Pancreas (tissue), 10 donors: Measurements from ENCODE around the gene ZNF385B. TPM values are rescaled to one million over a fixed set of nuclear protein-coding genes. Genes with fewer than 3 reads are reported as not detected.

ENCODE experiments used
- ATAC-seq, 4 donors: fragments of 200-7000 bp; cut with Tn5 transposase; one replicate each; pipeline versions ENCODE4 v1.8.0 to v1.9.1; 2020; ENCODE audit warnings: mild to moderate bottlenecking in 4 of 4, moderate library complexity in 4 of 4
- DNase-seq, 6 donors: peaks; one replicate each; pipeline ENCODE4 v3.0.0-alpha.2; 2020
- FAIRE-seq: peaks from 2 replicates; lab custom pipeline; 2012; peaks lifted over from hg19 to GRCh38; lab: Jason Lieb, UNC
- H3K27ac ChIP-seq, 4 donors: fragments of 200-600 bp; sonication (generic); 1 replicate in 3 of 4; 2 replicates in 1 of 4; pipeline versions ENCODE4 v1.5.0 to v1.8.0; 2020
- H3K27me3 ChIP-seq, 4 donors: fragments of 200-600 bp; one replicate each; pipeline ENCODE4 v1.8.0; 2021
- H3K36me3 ChIP-seq, 3 donors: fragments of 200-600 bp; sonication (generic) in 1 of 3; one replicate each; pipeline versions ENCODE4 v1.5.0 to v1.8.0; 2020 to 2021
- H3K4me1 ChIP-seq, 3 donors: fragments of 200-600 bp; one replicate each; pipeline ENCODE4 v1.8.0; 2021
- H3K4me3 ChIP-seq, 4 donors: fragments of 200-600 bp; sonication (generic) in 2 of 4; one replicate each; pipeline versions ENCODE4 v1.5.0 to v1.8.0; 2020 to 2021
- H3K9me3 ChIP-seq, 4 donors: fragments of 200-600 bp; one replicate each; pipeline ENCODE4 v1.8.0; 2021
- CTCF ChIP-seq, 4 donors: fragments of 200-600 bp; sonication (generic) in 3 of 4; IDR thresholded peaks; one replicate each; pipeline versions ENCODE4 v1.5.0 to v1.8.0; 2021; ENCODE audit warnings: antibody characterized with exemption in 4 of 4
- WGBS, 2 donors: extraction: QIAGEN DNeasy Blood & Tissue Kit; methylation state at CpG; one replicate each; pipeline ENCODE4 v1.1.7; 2013; 5-methylcytosine and 5-hydroxymethylcytosine counted together
- intact Hi-C, 3 donors: fragments of 100-400 bp; cut with DNase I; formaldehyde crosslinking; loops; one replicate each; pipeline versions ENCODE4 v1.11.1 to v1.14.2; 2022
- polyA plus RNA-seq, 2 donors: library from polyadenylated mRNA; stranded (reverse); fragments of 200-250 nt; gene quantifications; one replicate each; pipeline ENCODE4 v1.2.3, GENCODE V29; 2013
- total RNA-seq, 6 donors: library from RNA; stranded (reverse); fragmentation: NEBNext Ultra II Directional in 4 of 6; extraction: Animal tissue kit (Norgen Biotek cat#: 25700) in 4 of 6; gene quantifications; one replicate each; pipeline versions ENCODE4 v1.2.1 to v1.2.4, GENCODE V29; 2021 to 2023
- donor health status: healthy with polysubstance abuse.
- donor health status: DM: no; HTN: no; CAD: no; lungs with moderate emphysema.
- donor health status: DM: no; HTN: no; CAD: no.
- donor health status: control.
- donor health status: control.
- donor health status: Bipolar disorder and iron deficiency.
- donor health status: DM: yes; HTN: yes; CAD: no.
- donor health status: DM: no; HTN: no; CAD: no.
- donor health status: DM: no; HTN: no; CAD: no.
- donor health status: DM: yes; HTN: yes; CAD: no.

The ZNF385B gene
- total and polyA plus RNA-seq, 8 donors, result 0.19 to 0.61 (median 0.37) TPM; not detected in 1

- no peak overlapping the region for H3K4me3 ChIP-seq
- FAIRE-seq, result no peak
- no peak for ATAC-seq
- H3K36me3 ChIP-seq, result no peaks in the 10 kb centered on the region
- no peak for DNase-seq
- no peaks in the 10 kb centered on the region for H3K4me1 ChIP-seq
- intact Hi-C loops, result no loop called here
- no peak overlapping the region for H3K27ac ChIP-seq
- no peaks in the 10 kb centered on the region for H3K27me3 ChIP-seq
- 65 to 84% methylated on average over 1 of the region's 1 CpG for WGBS, 2 donors
- no peak for TF ChIP-seq CTCF (IDR thresholded peaks at IDR 0.05)
- H3K9me3 ChIP-seq, result no peaks in the 10 kb centered on the region
Measured at GRCh38 chr2:179702912-179703311, 158.5 kb downstream of the ZNF385B start.

- 52 to 59% methylated on average over 5 of the region's 5 CpGs for WGBS, 2 donors
- Histone ChIP-seq H3K36me3 (no peaks in the 10 kb centered on the region), H3K9me3 (no peaks in the 10 kb centered on the region), H3K27ac (no peak overlapping the region), H3K27me3 (no peaks in the 10 kb centered on the region), H3K4me3 (no peak overlapping the region), H3K4me1 (no peaks in the 10 kb centered on the region)
- DNase-seq, result no peak
- ATAC-seq, result no peak
- no peak for TF ChIP-seq CTCF (IDR thresholded peaks at IDR 0.05)
- intact Hi-C loops, result no loop called here
- no peak for FAIRE-seq
Measured at GRCh38 chr2:179701524-179702110, 159.8 kb downstream of the ZNF385B start.

- Histone ChIP-seq H3K27ac (no peak overlapping the region), H3K4me3 (no peak overlapping the region), H3K36me3 (no peaks in the 10 kb centered on the region), H3K4me1 (no peaks in the 10 kb centered on the region), H3K9me3 (no peaks in the 10 kb centered on the region), H3K27me3 (no peaks in the 10 kb centered on the region)
- no peak for FAIRE-seq
- DNase-seq, result no peak
- WGBS, 2 donors, result 91 to 100% methylated on average over 1 of the region's 1 CpG
- intact Hi-C loops, result no loop called here
- ATAC-seq, result no peak
- no peak for TF ChIP-seq CTCF (IDR thresholded peaks at IDR 0.05)
Measured at GRCh38 chr2:179695486-179695885, 165.9 kb downstream of the ZNF385B start.

- 55 to 94% methylated on average over 1 of the region's 1 CpG for WGBS, 2 donors
- ATAC-seq (no peak), DNase-seq (no peak), FAIRE-seq (no peak)
- Histone ChIP-seq H3K4me3 (no peak overlapping the region), H3K27ac (no peak overlapping the region), H3K9me3 (no peaks in the 10 kb centered on the region), H3K4me1 (no peaks in the 10 kb centered on the region), H3K27me3 (no peaks in the 10 kb centered on the region), H3K36me3 (no peaks in the 10 kb centered on the region)
- no peak for TF ChIP-seq CTCF (IDR thresholded peaks at IDR 0.05)
- intact Hi-C loops, result no loop called here
Measured at GRCh38 chr2:179694963-179695362, 166.4 kb downstream of the ZNF385B start.

GRCh38 chr2:179692610-179693009 is 168.8 kb downstream of the ZNF385B start:
- H3K27me3 ChIP-seq, result no peaks in the 10 kb centered on the region
- ATAC-seq (no peak), FAIRE-seq (no peak), DNase-seq (no peak)
- intact Hi-C loops, result no loop called here
- no peak for TF ChIP-seq CTCF (IDR thresholded peaks at IDR 0.05)
- no peak overlapping the region for H3K4me3 ChIP-seq
- H3K9me3 ChIP-seq, result no peaks in the 10 kb centered on the region
- WGBS, 2 donors, result 69 to 83% methylated on average over 1 of the region's 1 CpG
- H3K36me3 ChIP-seq, result no peaks in the 10 kb centered on the region
- no peaks in the 10 kb centered on the region for H3K4me1 ChIP-seq
- no peak overlapping the region for H3K27ac ChIP-seq
